NCI-H510A treated with DMSO at 0.1 percent for 48 hours (cell line): ENCODE data around the gene ELMOD3.
"Not testable (repeated sequence)": the region's sequence is repeated elsewhere in the genome, so short reads cannot be mapped to it uniquely, and the experiment has no call there.

Experiments
- DNase-seq: peaks from one replicate; lab custom pipeline; 2025; lab: John Stamatoyannopoulos, UW

The ELMOD3 gene

DNA sequence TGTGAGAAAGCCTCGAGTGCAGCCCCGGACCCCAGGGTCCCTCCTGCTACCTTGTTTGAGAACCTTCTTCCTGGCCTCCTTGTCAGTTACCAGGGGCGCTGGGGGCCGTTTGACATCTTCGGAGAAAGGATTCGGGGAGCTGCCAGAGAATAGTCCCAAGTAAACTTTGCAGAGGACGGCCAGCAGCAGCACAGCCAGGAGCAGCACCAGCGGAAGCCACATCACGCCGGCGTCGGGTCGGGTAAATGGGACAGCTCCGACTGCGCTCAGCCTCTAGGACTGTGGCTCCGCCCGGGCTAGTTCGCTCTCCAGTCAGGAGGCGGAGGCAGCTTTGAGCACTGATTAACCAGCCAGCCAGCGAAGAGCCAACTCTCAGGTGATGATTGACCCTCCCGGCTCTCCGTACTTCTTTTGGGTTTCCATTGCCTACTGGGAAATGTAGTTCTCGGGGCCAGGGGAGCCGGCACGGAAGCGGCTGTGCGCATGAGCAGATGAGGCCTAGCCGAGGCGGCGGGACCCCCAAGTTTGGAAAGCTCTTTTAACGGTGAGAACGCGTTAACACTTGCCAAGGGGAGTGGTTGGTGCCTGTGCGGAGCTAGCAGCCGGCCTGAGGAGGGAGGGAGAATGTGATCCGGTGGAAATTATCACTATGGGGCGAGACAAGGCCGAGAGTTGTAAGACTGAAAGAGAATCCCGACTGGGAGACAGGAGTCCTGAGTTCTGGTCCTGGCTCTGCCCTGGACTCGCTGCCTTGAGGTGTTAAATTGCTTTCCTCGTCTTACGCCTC, at the start of gene ELMOD3, which contains the start of gene RETSAT:
TSS of gene ELMOD3 (plus strand) at position 484 of the 787 bp plus-strand sequence. CDS start 2,430 bp downstream, outside the sequence.
TSS of gene RETSAT (minus strand) at position 243 of the 787 bp plus-strand sequence. CDS start at position 222, 21 bp downstream.
- DNase-seq, result peak; percentile 98

DNA sequence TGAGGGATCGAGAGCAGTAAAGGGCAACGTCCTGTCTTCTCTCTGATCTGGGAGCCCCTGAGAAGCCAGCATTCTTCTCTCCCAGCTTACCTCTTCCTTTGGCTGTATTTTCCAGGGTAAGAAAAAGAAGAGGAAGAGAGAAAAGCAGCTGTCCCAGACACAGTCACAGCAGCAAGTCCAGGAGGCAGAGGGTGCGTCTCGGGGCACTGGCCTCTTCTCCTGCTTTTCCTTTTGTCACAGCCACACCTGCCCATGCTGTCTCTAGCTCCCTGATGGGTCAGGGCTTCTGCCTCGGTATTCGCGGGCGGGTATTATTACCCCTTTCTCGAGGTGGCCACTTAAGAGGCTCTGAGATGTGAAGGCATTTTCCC, 47.1 kb upstream of the ELMOD3 start:
- no peak for DNase-seq

DNA sequence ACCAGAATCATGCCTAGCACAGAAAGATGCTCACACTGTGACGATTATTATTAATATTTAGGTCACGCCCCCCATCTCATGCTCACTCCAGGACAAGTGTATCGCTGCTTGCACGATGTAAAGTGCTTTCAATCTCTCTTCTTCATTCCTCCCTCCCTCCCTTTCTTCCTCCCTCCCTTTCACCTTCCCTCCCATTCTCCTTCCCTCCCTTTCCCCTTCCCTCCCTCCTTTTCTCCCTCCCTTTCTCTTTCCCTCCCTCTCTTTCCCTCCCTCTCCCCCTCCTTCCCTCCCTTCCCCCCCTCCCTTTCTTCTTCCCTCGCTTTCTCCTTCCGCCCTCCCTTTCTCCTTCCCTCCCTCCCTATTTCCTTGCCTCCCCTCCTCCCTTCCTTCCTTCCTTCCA, 46.4 kb upstream of the ELMOD3 start:
- no peak for DNase-seq

DNA sequence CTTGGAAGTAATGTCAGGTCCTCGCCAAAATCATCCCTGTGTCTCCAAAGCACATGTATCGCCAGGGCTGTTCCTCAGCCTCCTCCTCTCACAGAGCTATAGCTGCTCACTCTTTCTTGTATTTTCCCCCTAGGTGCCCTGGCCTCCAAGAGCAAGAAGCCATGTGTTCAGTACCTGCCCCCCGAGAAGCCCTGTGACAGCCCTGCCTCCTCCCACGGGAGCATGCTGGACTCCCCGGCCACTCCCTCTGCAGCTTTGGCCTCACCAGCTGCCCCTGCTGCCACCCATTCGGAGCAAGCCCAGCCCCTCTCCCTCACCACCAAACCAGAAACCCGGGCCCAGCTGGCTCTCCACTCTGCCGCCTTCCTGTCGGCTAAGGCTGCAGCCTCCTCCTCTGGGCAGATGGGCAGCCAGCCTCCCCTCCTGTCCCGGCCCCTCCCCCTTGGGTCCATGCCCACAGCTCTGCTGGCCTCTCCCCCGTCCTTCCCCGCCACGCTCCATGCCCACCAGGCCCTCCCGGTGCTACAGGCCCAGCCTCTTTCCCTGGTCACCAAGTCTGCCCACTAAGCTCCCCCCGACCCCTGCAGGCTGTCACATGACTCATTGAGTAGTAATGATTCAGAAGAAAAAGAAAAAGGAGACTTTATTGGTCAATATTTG, 45.5 kb upstream of the ELMOD3 start:
- peak; percentile 84 for DNase-seq

DNA sequence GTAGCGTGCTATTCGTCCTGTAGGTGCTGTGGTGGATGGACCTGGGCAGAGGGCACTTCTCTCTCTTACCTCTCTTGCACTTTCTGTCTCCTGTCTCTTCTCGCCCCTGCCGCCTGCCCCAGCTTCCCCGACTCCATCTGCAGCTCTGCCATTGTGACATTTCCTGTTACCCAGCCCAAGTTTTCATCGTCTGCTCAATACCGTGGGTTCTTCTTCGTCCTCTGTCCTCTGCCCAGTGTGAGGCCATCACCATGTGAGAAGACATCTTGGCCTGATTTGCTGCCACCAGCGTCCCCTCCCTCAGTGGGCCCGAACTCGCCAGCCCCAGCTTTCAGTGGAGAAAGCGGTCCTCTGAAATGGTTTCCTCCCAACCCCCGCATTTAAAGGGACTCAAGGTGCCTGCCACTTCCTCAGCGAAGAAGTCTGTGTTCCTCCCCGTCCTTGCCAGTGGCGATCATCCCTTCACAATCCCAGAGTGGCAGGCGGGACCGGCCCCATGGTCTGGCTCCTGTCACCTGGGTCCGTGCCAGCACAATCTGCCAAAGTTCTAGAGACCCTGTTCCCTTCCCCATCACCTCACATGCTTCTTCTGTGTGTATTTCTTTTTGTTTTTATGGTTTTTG, 44.8 kb upstream of the ELMOD3 start:
- no peak for DNase-seq

DNA sequence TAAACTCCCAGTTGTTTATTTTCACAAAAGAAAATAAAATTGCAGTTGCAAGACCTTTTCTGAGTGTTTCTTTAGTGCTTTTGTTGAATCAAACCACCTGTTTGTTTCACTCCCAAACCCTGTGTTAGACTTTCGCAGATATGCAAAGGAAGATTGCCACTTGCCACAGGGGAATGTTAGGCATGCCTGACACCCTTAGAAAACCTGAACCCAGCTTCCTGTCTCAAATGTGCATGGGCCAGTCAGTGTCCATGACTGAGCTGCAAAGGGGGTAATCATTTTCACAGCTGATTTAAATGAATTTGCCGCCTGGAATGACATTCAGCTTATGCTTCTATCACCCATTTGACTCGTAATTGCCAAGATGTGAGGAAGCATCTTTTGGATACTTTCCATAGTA, 44.2 kb upstream of the ELMOD3 start:
- no peak for DNase-seq

DNA sequence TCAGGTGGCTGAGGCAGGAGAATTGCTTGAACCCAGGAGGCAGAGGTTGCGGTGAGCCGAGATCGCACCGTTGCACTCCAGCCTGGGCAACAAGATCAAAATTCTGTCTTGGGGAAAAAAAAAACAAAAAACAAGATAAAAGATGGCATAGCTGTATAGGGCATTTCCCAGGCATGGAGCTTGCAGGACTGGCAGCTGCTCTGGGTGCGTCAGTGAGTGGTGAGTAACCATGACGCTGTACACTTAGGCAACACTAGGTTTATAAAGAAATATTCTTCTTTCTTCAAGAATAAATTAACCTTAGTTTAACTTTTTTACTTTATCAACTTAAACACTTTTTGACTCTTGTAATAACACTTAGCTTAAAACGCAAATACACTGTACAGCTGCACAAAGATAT, 42.2 kb upstream of the ELMOD3 start:
- no peak for DNase-seq

DNA sequence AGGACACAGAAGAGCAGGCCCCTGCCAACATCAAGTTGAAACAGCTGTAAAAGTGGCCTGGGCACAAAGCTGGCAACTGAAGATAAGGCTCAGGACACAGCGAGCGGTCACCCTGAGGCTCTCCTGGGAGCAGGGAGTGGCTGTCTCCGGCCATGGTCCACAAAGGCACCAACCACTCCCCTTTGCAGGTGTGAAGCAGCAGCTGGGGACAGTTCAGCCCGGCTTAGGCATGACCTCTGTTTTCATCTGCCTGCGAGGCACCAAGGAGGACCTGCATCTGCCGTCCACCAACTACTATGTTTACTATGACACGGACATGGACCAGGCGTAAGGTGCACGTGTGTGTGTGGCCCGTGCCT, 39.7 kb upstream of the ELMOD3 start:
- DNase-seq, result no peak

DNA sequence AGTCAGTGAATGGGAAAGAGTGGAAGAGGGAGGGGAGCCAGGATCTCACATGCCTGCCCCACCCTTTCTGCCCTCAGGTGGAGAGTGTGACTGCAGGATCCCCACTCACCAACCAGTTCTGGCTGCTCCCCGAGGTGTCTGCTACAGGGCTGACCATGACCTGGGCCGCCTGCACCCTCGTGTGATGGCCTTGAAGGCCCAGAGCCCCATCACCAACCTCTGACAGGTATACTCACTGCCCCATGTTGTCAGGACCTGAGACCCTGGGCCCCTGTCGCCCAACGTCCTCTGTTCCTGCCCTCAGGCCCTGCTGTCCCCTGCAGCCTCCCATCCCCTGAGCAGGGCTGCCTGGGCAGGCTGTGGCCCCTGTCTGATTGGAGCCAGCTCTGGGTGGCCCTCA, 38.6 kb upstream of the ELMOD3 start:
- not testable (repeated sequence) for DNase-seq

DNA sequence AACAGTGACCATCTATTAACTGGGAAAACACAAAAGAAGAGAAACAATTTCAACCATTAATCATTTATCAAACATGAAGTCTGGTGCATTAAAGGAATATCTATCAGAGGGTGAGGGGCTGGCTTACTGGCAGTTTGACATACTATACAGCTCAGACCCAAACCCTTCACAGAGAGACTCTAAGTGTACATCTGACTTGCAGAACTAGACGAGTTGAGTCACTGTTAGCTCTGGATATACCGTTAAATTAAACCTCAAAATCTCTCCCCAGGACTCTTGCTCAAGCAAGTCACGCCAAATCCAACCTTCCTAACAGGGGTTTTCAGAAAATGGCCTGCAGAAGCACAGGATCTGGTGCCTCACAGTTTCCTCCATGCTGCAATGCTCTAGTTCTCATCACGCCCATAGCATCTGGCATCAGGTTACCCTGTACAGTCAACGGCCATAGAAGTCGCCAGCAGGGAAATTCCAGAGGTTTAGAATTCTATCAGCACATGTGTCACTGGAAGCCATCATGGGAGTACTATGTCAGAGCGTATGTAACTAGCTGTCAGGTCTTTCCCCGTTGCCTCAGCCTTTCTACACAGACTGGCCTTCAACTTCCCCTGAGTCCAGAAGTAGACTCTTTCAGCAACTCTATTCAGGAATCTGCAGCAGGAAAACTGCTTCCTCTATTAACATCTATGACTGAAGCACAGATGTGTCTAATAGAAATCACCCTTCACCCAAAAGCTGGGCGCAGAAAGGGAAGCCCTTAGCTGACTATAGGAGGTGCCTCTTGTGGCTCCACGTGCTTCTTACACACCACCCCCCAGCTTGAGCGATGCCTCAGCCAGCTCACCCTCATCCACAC, 36.1 kb upstream of the ELMOD3 start:
- DNase-seq, result no peak

DNA sequence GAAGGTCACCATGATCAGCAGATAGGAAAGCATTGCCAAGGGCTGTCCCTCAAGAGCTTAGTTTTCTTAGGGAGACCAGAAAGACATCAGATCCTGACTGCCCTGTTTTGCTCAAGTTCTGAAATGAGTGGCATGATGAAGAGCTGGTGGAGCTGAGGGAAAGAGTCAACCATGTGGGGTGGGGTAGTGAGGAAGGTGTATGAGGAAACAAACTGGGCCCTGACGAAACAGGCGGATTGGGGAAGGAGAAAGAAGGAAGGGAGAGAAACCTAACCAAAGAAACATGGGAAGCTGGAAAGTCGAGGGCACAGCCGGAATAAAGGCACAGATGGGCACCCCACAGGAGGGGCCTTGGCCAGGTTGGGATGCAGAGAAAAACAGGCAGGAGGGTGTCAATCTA, 34.8 kb upstream of the ELMOD3 start:
- no peak for DNase-seq

DNA sequence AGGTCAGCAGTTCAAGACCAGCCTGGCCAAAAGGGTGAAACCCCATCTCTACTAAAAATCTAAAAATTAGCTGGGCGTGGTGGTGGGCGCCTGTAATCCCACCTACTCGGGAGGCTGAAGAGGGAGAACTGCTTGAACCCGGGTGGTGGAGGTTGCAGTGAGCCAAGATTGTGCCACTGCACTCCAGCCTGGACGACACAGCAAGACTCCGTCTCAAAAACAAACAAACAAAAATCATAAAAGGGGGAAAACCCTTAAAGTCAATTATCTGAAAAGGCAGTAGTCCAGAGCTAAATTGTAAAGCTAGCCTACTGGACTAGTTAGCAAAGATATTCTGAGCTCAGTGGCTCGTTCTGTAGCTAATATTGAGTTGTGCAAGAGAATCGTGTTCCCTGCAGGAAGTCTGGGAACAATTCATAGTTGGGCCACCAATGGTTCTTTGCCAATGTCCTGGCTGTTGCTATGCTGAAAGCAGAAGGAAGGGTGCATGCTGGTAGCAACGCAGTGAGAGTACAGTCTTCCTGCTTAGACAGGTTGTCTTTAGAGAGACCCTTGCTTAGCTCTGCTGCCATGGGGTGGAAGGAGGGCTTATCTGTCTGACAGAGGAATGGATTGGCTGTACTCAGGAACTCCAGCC, 31.1 kb upstream of the ELMOD3 start:
- DNase-seq, result no peak

DNA sequence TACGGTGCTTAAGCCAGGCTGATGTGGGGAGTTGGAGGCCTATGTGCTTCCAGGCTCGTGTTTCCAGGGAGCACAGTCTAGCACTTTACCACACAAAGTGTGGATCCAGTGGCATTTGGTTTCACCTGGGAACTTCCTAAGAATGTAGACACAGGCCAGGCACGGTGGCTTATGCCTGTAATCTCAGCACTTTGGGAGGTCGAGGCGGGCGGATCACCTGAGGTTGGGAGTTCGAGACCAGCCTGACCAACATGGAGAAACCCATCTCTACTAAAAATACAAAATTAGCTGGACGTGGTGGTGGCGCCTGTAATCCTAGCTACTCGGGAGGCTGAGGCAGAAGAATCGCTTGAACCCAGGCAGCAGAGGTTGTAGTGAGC, 30.6 kb upstream of the ELMOD3 start:
- DNase-seq, result not testable (repeated sequence)

DNA sequence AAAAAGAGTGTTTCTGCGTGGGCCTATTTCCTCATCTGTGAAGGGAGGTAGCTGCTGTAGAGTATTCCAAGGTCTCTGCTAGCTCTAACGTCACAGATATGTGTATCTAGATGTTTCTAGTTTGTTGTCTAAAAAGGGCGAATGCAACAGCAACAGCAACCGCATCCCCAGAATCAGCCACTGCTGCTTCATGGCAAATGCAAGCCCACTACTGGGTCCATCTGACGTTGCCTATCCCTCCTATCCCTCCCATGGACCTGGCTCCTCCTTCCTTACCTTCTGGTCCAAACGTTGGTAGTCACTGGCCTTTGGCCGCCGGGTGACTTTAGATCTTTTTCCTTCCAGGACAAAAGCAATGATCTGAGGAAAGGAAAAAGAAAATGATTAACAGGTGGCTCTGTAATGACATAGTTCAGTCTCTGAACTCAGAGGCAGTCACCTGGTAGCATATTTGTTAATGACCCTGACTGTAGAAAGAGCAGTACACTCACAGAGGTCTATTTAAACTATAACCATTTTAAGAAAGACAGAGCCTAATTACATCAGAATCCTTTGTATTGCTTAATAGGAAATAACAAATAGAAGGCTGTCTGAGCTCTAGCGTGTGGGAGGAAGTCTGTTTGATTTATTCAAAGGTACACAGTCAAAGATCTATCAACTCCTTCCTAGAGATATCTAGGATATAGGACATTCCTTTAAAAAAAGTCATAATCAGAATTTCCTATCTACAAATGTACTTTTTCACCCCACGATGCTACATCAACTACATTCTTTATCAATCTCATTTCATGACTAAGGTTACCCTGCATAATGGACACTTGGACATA, 29.7 kb upstream of the ELMOD3 start:
- DNase-seq, result no peak

DNA sequence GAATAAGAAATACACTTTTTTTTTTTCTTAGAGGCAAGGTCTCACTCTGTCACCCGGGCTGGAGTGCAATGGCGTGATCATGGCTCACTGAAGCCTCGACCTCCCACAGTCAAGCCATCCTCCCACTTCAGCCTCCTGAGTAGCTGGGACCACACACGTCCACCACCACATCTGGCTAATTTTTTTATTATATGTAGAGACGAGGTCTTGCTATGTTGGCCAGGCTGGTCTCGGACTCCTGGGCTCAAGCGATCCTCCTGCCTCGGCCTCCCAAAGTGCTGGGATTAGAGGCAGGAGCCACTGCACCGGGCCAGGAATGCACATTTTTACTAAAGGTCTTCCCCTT, 29.1 kb upstream of the ELMOD3 start:
- no peak for DNase-seq

DNA sequence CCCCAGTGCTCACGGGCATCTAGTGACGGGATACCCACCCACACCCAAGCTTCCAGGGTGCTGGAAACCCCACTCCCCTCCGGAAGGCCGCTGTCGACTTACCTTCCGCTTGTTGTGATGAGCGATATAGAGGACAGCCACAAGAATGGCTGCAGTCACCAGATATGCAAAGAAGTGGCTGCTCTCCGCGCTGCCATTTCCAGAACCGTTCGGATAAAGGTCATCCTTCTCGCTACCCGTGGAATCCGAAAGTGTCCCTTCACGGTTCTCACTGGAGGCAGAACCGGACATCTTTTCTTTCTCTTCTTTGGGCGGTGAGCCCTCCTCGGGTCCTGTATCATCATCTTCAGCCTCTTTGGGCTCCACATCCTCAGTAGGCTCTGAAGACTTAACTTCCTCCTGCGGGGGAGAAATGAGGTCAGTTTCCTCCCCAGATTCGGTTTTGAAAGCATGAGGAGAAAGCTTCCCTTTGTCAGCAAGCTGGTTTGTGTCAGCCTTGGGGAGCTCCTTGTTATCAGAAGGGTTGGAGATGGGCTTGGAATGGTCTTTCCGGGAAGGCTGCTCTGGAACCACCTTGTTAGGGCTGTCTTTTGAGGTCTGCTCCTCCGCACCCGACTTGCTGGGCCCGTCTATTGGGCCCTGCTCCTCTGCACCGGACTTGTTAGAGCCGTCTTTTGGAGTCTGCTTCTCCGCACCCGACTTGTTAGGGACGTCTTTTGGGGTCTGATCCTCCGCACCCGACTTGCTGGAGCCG, 28.0 kb upstream of the ELMOD3 start:
- DNase-seq, result no peak

DNA sequence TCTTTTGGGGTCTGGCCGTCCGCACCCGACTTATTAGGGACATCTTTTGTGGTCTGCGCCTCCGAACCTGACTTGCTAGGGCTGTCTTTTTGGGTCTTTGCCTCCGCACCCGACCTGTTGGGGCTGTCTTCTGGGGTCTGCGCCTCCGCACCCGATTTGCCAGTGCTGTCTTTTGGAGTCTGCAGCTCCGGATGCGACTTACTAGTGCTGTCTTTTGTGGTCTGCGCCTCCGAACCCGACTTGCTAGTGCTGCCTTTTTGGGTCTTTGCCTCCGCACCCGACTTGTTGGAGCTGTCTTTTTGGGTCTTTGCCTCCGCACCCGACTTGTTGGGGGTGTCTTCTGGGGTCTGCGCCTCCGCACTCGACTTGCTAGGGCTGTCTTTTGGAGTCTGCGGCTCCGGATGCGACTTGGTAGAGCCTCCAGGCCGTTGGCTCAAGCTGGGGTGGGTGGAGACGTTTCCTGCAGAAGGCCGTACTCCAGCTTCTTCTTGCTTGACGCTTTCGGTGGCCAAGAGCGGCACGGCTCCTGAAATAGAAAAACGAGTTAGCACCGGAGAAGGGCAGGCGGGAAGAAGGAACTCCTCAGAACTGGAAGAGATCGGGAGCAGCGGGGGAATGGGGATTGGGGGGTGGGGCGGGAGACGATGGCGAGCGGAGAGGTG, 27.3 kb upstream of the ELMOD3 start:
- DNase-seq, result peak; percentile 25

DNA sequence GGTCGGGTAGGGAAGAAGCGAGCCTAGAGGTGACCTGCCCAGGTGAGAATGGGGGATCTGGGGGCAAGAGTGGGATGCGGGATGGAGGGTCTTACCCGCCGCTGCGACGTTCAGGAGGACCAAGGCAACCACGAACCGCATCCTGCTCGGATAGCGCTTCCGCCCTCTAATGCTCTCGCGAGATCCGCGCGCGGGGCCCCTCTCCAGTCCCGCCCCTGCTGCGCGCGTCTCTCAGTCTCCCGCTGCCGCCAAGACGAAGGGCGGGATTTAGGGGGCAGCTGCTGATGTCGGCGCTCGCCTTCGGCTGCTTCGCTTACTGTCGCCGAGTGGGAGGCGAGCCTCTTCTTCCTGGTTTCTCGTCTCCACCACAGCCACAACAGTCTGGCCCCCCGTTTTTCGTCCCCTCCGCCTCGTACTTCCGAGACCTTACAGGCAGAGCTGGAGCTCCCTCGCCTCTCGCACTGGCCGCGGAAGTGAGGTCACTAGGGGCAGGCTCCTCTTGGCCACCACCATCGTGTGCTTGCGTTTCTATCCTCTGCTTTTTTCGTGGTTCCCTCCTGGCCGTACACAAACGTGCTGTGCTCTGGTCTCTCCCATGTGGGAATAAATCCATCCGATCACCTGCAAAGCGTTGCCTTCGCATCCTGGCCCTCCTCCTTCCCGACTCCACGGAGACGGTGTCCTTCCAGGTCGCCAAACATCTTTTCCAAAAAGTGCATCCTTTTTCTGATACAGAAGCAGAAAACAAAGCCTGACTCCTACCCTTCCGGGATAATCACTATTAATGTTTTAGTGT, 26.5 kb upstream of the ELMOD3 start, which contains the start of gene TGOLN2:
TSS of gene TGOLN2 (minus strand) at position 168 of the 796 bp plus-strand sequence. CDS start at position 141, 27 bp downstream.
- DNase-seq, result peak; percentile 92

DNA sequence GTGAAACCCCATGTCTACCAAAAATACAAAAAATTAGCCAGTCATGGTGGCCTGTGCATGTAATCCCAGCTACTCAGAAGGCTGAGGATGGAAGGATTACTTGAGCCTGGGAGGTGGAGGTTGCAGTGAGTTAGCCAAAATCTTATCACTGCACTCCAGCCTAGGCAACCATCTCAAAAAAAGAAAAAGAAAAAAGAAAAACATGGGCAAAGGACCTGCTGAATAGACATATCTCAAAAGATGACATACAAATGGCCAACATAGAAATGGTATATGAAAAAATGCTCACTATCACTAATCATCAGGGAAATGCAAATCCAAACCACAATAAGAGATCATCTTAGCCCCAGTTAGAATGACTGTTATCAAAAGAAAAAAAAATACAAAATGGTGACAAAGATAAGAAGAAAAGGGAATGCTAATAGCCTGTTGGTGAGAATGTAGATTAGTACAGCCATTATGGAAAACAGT, 25.4 kb upstream of the ELMOD3 start:
- no peak for DNase-seq
